Activated CD4-positive, alpha-beta T cell treated with anti-CD3 and anti-CD28 coated beads, Interleukin-2, amount 10 ng/mL, durations not matched to agents 24 days and 14 days (primary cell): Measurements from ENCODE around the gene VSIG8. TPM values are rescaled to one million over a fixed set of nuclear protein-coding genes. Genes with fewer than 3 reads are reported as not detected.

Experiments
- DNase-seq: peaks from one replicate; pipeline ENCODE4 v3.0.0; 2022
- H3K27ac Mint-ChIP-seq: one replicate; pipeline ENCODE4 v1.8.0; 2022; ENCODE audit warnings: mild to moderate bottlenecking, mixed read lengths
- H3K27me3 Mint-ChIP-seq: one replicate; pipeline ENCODE4 v1.8.0; 2022; ENCODE audit warnings: mixed read lengths
- H3K36me3 Mint-ChIP-seq: one replicate; pipeline ENCODE4 v1.8.0; 2022; ENCODE audit warnings: low read depth, mild to moderate bottlenecking, mixed read lengths
- H3K4me1 Mint-ChIP-seq: one replicate; pipeline ENCODE4 v1.8.0; 2021; ENCODE audit warnings: mixed read lengths
- H3K4me3 Mint-ChIP-seq: one replicate; pipeline ENCODE4 v1.8.0; 2022; ENCODE audit warnings: mild to moderate bottlenecking, moderate library complexity, mixed read lengths
- H3K9me3 Mint-ChIP-seq: one replicate; pipeline ENCODE4 v1.8.0; 2021; ENCODE audit warnings: mixed read lengths
- intact Hi-C: fragments of 100-400 bp; cut with micrococcal nuclease; formaldehyde crosslinking; loops from one replicate; pipeline ENCODE4 v1.15.1; 2023
- total RNA-seq: library from RNA; stranded (reverse); gene quantifications from 2 replicates; pipeline ENCODE4 v1.2.3, GENCODE V29; 2022

VSIG8 gene
- total RNA-seq, 1 donor from 2014 or later: not detected

DNA sequence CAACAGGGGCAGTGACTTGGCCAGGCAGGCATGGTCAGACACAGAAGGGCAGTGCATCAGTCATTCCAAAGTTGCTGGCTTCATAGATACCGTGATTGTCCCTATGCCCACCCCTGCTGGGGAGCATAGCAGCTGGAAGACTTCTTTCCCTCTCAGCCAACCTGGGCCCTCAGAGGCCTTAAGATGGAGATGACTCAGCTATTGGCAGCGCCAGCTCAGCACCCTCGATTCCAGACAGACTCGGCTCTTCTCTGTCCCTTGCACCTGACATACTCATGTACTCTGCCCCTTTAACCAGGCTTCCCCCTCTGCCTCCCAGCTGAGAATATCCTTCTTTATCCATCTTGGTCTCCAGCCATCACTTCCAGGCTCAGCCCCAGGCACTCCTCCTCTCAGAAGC, 19.0 kb downstream of the VSIG8 start:
- no peaks in the 10 kb centered on the region for H3K36me3 Mint-ChIP-seq
- DNase-seq: no peak
- H3K4me1 Mint-ChIP-seq: peaks cover 4% of the 10 kb centered on the region
- intact Hi-C loops: no loop called here
- H3K4me3 Mint-ChIP-seq: no peak overlapping the region
- no peak overlapping the region for H3K27ac Mint-ChIP-seq
- H3K9me3 Mint-ChIP-seq: no peaks in the 10 kb centered on the region
- peaks cover 30% of the 10 kb centered on the region for H3K27me3 Mint-ChIP-seq

DNA sequence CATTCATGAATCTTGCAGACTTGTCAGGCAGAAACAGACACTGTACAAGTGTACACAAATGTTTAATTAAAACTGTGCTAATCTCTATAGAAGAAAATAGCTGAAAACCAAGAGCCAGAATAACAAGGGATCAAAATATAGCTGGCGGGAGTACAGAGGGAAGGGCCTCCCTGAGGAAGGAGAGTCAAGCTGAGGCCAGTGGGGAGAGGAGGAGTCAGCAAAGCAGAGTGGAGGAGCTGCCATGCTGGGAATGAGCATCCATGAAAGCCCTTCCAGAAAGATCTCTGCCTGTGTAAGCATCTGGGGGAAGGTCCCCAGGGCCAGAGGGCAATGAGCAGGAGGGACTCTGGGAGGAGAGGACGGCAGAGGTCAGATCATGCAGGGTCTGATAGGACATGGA, 20.7 kb downstream of the VSIG8 start:
- Mint-ChIP-seq H3K9me3 (no peaks in the 10 kb centered on the region), H3K27ac (no peak overlapping the region)

DNA sequence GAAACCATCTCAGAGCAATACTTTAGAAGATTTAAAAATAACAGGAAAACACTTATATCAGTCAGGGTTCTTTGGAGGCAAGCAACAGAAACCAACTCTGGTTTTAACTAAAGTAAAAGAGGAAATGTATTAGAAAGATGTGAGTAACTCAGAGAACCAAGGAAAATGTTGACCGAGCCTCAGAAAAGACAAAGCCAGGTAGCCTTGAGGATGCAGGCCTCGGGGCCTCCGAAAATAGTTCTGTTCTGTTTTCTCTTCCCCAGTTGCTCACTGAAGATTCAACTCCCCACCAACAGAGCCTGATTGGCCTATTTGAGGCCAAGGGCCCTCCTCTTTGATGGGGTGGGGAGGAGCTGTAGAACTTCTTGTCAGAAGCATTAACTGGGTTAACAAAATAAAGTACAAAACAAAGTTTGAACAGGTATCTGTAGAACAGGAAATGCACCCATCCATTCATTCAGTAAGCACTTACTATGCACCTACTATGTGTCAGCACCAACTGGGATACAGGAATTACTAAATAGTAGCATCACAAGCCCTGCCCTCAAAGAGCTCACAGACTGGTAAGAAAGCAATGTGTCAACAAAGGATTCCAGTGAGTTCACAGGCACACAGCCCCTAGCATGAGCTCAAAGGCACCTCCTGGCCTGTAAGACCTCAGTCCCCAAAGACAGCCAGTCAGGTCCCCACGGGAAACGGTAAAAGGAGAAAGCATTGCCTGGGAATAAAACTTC, 23.2 kb downstream of the VSIG8 start:
- intact Hi-C loops: no loop called here
- DNase-seq: no peak
- Mint-ChIP-seq H3K9me3 (no peaks in the 10 kb centered on the region), H3K36me3 (no peaks in the 10 kb centered on the region), H3K27me3 (peaks cover 28% of the 10 kb centered on the region), H3K4me1 (no peaks in the 10 kb centered on the region), H3K27ac (no peak overlapping the region), H3K4me3 (no peak overlapping the region)

More for the DNA sequence above, 20.7 kb downstream of the VSIG8 start:
- H3K4me1 Mint-ChIP-seq: no peaks in the 10 kb centered on the region
- no peaks in the 10 kb centered on the region for H3K36me3 Mint-ChIP-seq
- H3K4me3 Mint-ChIP-seq: no peak overlapping the region
- H3K27me3 Mint-ChIP-seq: peaks cover 31% of the 10 kb centered on the region
- intact Hi-C loops: no loop called here
- DNase-seq: no peak

DNA sequence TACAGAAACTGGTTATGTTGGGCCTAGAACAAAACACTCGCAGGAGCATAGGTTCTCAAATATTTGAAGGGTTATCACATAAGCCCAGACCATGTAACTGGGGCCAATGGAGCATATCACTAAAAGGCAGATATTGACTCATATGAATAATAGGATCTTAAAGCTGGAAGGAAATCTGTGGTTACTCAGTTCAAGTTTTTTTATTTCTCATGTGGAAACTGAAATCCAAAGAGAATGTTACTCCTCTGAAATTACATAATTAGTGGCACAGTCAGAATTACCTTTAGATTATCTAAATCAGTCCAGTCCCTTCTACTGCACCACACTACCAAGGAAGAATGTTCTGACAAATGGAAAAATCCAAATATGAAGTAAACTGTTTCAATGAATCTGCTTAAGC, 23.7 kb downstream of the VSIG8 start:
- Mint-ChIP-seq H3K9me3 (no peaks in the 10 kb centered on the region), H3K4me3 (no peak overlapping the region), H3K27ac (no peak overlapping the region), H3K27me3 (peaks cover 25% of the 10 kb centered on the region), H3K36me3 (no peaks in the 10 kb centered on the region), H3K4me1 (no peaks in the 10 kb centered on the region)
- DNase-seq: no peak
- intact Hi-C loops: no loop called here

DNA sequence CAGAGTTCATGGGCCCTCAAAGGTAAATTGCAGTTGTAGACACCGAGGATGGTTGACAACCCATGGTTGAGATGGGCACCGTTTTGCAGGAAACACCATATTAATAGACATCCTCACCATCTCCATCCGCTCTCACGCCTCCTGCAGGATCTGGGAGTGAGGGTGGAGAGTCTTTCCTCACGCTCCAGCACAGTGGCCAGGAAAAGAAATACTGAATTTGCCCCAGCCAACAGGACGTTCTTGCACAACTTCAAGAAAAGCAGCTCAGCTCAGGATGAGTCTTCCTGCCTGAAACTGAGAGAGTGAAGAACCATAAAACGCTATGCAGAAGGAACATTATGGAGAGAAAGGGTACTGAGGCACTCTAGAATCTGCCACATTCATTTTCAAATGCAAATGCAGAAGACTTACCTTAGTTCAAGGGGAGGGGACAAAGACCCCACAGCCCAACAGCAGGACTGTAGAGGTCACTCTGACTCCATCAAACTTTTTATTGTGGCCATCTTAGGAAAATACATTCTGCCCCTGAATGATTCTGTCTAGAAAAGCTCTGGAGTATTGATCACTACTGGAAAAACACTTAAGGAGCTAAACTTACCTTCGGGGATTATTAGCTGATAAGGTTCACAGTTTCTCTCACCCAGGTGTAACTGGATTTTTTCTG, 26.5 kb downstream of the VSIG8 start:
- Mint-ChIP-seq H3K4me3 (no peak overlapping the region), H3K9me3 (no peaks in the 10 kb centered on the region), H3K27me3 (peaks cover 21% of the 10 kb centered on the region), H3K36me3 (no peaks in the 10 kb centered on the region), H3K4me1 (no peaks in the 10 kb centered on the region), H3K27ac (no peak overlapping the region)
- intact Hi-C loops: no loop called here
- no peak for DNase-seq

DNA sequence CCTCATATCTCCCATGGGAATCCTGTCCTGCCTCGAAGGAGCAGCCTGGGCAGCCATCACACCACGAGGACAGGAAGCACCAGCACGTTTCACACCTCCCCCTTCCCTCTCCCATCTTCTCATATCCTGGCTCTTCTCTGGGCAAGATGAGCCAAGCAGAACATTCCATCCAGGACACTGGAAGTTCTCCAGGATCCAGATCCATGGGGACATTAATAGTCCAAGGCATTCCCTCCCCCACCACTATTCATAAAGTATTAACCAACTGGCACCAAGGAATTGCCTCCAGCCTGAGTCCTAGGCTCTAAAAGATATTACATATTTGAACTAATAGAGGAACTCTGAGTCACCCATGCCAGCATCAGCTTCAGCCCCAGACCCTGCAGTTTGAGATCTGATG, 27.1 kb downstream of the VSIG8 start:
- no peaks in the 10 kb centered on the region for H3K36me3 Mint-ChIP-seq
- no peaks in the 10 kb centered on the region for H3K4me1 Mint-ChIP-seq
- H3K27me3 Mint-ChIP-seq: peaks cover 21% of the 10 kb centered on the region
- H3K27ac Mint-ChIP-seq: no peak overlapping the region
- intact Hi-C loops: no loop called here
- H3K9me3 Mint-ChIP-seq: no peaks in the 10 kb centered on the region
- H3K4me3 Mint-ChIP-seq: no peak overlapping the region
- no peak for DNase-seq

DNA sequence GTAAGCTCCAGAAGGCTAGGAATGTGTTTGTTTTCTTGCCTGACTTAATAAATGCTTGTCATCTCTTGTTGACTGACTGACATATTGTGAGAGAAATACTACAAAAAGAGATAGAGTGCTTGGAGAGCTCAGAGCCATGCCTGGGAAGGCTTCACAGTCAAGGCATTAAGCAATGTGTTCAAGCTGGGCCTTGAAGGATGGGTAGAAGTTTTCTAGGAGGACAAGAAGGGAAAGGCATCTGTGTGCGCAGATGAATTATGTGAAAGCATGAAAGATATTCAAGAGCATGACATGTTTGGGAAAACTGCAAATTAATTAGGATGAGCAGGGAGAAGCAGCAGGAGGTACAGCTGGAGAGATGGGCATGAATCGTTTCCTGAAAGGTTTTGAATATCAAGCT, 30.1 kb downstream of the VSIG8 start:
- intact Hi-C loops: no loop called here
- Mint-ChIP-seq H3K27me3 (peaks cover 25% of the 10 kb centered on the region), H3K4me1 (peaks cover 17% of the 10 kb centered on the region), H3K36me3 (no peaks in the 10 kb centered on the region), H3K9me3 (peaks cover 3% of the 10 kb centered on the region), H3K27ac (no peak overlapping the region), H3K4me3 (no peak overlapping the region)
- DNase-seq: no peak

DNA sequence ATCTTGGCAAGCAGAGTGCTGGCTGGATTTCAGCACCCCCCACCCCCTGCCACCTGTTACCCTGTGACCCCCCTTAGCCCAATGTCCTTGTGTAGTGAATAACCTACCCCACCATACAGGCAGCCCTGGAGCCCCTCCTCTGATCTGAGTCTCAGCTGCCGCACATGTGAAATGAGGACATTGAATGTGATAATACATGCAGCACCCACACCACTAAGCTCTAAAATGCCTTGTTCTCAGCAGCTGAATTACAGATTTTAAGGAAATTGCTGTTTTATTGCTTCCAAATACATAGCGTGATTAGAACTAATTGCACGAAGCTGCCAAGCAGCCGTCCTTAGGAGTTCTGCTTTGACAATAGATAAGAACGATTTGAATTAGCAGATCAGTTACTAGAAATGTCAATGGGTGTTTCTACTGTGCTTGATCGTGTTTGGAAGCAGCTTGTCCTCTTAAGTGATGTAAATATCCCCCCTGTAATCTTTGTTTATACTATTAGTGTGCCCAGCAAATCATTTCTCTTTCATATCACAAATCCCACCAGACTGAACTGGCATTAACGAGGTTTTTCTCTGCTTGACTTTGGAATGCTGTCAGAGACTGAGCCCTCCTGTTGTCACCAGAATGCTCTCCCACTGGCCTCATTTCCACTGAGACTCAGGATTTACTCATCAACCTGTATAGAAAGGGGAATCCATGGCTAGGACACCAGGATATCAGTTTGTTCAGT, 30.9 kb downstream of the VSIG8 start:
- Mint-ChIP-seq H3K36me3 (no peaks in the 10 kb centered on the region), H3K9me3 (peaks cover 3% of the 10 kb centered on the region), H3K27me3 (peaks cover 23% of the 10 kb centered on the region), H3K27ac (no peak overlapping the region), H3K4me1 (peaks cover 24% of the 10 kb centered on the region), H3K4me3 (no peak overlapping the region)
- DNase-seq: no peak
- intact Hi-C loops: no loop called here

DNA sequence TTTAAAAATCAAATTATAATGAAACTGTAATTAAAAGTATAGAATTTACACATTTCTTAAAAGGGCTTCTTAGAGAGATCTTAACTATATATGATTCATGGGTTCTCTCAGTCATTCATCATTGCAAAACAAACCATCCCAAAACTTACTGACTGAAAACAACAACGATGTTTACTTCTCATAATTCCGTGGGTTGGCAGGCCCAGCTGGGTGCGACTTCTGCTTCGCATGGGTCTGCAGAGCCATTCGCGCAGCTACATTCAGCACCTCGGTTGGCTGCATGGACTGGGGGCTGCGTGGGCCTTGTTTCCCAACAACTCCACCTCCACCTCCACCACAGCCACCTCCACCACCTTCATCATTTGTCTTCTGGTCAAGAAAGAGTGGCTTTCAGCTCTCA, 31.7 kb downstream of the VSIG8 start:
- H3K4me3 Mint-ChIP-seq: no peak overlapping the region
- intact Hi-C loops: no loop called here
- no peaks in the 10 kb centered on the region for H3K36me3 Mint-ChIP-seq
- peaks cover 3% of the 10 kb centered on the region for H3K9me3 Mint-ChIP-seq
- no peak overlapping the region for H3K27ac Mint-ChIP-seq
- no peak for DNase-seq
- peaks cover 20% of the 10 kb centered on the region for H3K27me3 Mint-ChIP-seq
- peaks cover 32% of the 10 kb centered on the region for H3K4me1 Mint-ChIP-seq

DNA sequence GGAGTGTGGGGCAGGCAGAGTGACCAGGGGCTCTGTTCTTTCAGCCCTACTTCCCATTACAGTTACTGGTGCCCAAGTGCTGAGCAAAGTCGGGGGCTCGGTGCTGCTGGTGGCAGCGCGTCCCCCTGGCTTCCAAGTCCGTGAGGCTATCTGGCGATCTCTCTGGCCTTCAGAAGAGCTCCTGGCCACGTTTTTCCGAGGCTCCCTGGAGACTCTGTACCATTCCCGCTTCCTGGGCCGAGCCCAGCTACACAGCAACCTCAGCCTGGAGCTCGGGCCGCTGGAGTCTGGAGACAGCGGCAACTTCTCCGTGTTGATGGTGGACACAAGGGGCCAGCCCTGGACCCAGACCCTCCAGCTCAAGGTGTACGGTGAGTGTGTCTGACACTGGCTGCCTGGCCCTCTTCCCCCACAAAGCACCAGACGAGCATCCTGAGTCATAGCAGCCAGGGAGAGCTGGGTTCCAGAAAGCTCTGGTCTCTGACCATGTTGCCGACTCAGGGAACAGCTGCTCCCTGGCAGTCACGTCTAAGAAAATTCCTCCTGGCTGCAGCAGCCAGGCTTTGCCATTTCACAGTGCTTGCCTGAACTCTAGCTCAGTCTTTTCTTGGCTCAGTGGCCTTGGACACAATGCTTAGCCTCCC, 32.5 kb downstream of the VSIG8 start:
- H3K9me3 Mint-ChIP-seq: peaks cover 3% of the 10 kb centered on the region
- no peak overlapping the region for H3K4me3 Mint-ChIP-seq
- peaks cover 40% of the 10 kb centered on the region for H3K4me1 Mint-ChIP-seq
- DNase-seq: no peak
- H3K36me3 Mint-ChIP-seq: no peaks in the 10 kb centered on the region
- intact Hi-C loops: no loop called here
- H3K27me3 Mint-ChIP-seq: peaks cover 20% of the 10 kb centered on the region
- H3K27ac Mint-ChIP-seq: no peak overlapping the region

DNA sequence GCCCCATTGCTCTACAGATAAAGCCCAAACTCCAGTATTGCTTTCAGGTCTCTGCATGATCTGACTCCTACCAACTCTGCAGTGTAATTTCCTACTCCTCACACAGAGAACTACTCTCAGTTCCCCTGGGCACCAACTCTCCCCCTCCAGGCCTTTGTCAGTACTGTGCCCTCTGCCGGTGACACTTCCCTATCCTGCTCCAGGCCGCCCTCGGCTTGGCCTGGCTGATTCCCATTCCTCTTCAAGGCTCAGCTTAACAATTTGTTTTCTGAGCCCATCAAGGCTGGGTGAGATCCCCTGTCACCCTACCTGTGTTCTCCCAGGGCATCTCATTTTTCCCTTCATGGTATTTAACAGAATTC, 33.2 kb downstream of the VSIG8 start:
- H3K4me3 Mint-ChIP-seq: no peak overlapping the region
- H3K27ac Mint-ChIP-seq: no peak overlapping the region
- H3K9me3 Mint-ChIP-seq: peaks cover 3% of the 10 kb centered on the region
- H3K4me1 Mint-ChIP-seq: peaks cover 46% of the 10 kb centered on the region
- DNase-seq: no peak
- H3K36me3 Mint-ChIP-seq: no peaks in the 10 kb centered on the region
- intact Hi-C loops: no loop called here
- H3K27me3 Mint-ChIP-seq: peaks cover 23% of the 10 kb centered on the region

DNA sequence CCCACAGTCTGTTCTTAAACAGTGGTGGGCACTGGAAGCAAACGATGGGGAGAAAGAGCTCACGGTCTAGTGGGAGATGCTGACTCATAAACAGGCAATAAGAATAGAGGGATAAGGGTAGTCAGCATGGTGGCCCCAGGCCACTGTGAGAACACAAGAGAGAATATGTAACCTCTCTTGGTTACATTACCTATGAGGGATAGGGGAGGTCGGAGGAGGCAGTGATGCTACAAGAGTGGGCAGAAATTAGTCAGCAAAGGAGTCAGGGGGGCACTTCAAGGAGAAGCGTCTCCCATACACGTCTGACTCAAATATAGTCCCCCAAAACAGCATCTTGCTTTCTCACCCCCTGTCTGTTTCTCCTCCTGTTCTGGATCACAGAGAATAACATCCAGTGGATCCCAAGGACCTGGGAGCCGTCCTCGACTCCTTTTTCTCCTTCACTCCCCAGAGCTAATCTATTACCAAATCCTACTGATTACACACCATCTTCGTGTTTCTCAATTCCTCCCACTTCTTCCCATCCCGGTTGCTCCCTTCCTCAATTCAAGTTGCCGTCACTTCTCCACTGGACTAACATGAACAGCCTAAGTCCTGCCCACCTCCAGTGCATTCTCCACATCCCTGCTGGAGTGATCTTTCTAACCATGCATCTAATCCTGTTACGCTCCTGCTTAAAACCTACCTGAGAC, 33.7 kb downstream of the VSIG8 start:
- H3K4me3 Mint-ChIP-seq: no peak overlapping the region

DNA sequence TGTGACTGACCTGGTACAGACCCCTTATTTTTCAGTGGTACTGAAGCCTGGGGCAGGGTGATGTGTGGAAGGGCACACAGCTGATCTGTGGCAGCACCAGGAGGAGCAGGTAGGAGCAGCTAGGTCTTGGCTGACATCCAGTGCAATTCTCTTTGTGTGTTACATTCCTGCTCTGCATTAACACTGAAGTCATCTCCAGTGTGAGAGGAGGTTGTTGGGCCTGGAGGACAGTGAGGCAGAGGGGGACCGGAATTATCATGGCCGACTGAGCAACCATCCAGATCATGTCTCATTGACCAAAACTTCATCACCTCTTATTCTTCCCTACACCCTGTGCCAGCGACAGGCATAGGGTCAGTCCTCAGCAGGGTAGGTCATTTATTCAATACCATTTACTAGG, 34.3 kb downstream of the VSIG8 start:
- Mint-ChIP-seq H3K4me1 (peaks cover 49% of the 10 kb centered on the region), H3K27ac (no peak overlapping the region)
- intact Hi-C loops: no loop called here

More for the DNA sequence above, 33.7 kb downstream of the VSIG8 start:
- intact Hi-C loops: no loop called here
- Mint-ChIP-seq H3K9me3 (peaks cover 3% of the 10 kb centered on the region), H3K4me1 (peaks cover 49% of the 10 kb centered on the region), H3K27me3 (peaks cover 24% of the 10 kb centered on the region), H3K36me3 (no peaks in the 10 kb centered on the region), H3K27ac (no peak overlapping the region)
- no peak for DNase-seq

More for the DNA sequence above, 34.3 kb downstream of the VSIG8 start:
- Mint-ChIP-seq H3K27me3 (peaks cover 28% of the 10 kb centered on the region), H3K9me3 (peaks cover 3% of the 10 kb centered on the region), H3K36me3 (no peaks in the 10 kb centered on the region), H3K4me3 (peak overlapping the region; percentile 4)
- DNase-seq: no peak
